ENCODE data around the gene ACTN1.

Gene ACTN1

DNA sequence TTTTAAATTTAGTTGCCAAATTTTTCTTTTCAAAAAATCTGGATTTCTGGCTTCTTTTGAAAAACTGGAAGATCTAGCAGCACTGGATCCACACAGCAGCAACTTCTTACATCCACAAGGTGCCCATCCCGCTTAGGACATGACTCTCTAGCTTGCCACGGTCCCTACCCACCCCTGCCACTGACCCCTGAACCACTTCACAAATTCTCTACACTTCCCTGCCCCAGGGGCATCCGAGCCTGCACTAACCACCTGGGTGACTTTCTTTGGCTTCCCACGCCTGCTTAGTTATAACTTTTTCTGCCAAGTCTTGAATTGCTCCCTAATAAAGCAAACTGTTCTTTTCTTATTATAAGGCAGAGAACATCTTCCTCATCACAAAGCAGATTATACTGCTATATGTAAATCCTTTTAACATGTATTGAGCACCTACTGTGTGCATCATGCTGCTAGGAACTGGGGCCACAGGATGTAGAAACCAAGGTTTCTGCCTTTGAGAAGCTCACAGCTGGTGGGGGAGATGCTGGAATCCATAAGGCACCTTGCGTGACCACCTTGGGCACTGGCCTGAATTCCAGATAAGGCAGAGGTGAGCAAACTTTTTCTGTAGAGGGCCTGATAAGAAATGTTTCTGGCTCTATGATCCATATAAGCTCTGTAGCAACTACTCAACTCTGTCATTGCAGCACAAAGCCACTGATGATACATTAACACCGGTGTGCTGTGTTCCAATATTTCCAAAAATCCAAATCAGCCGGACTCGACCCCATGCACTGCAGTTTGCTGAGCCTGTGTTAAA is 59.8 kb downstream of the ACTN1 start:
- H3K27ac ChIP-seq = no peak overlapping the region
- TF ChIP-seq CTCF (conservative IDR thresholded peaks at IDR 0.05) = no peak

DNA sequence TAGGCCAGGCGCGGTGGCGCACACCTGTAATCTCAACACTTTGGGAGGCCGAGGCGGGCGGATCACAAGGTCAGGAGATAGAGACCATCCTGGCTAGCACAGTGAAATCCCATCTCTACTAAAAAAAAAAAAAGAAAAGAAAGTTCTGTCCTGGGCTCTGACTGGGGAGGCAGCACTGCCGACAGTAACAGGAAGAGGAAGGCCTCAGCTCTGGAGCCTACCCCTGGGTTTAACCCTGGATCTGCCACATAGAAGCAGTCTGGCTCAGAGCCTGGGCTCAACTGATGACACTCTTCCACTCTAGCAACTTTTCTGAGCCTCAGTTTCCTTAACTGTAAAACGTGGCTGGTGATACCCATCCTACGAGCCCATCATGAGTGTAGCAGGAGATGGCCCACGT is 60.5 kb downstream of the ACTN1 start:
- no peak overlapping the region for H3K27ac ChIP-seq
- no peak for TF ChIP-seq CTCF (conservative IDR thresholded peaks at IDR 0.05)

GRCh38 chr14:68916358-68916941 is 62.7 kb downstream of the ACTN1 start:
- H3K27ac ChIP-seq = no peak overlapping the region
- TF ChIP-seq CTCF (conservative IDR thresholded peaks at IDR 0.05) = no peak

DNA sequence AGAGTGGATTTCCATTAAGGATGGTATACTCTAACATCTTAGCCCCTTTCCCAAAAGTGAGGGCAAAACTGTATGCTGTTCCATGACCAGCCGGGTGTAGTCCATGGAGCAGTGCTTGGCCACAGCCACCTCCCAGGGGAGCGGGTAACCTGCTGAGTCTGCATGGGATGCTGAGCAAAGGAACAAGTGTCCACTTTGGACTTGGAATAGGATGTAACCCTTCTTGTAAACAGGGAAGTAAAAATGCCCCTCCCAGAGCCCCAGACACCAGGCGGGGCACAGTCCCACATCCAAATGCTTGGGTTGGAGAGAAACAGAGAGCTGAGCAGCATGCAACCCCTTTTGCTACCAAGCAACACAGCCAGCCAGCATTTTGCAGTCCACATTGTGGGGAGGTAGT is 65.6 kb downstream of the ACTN1 start:
- TF ChIP-seq CTCF (conservative IDR thresholded peaks at IDR 0.05) = no peak

GRCh38 chr14:68911594-68912227 is 67.4 kb downstream of the ACTN1 start:
- TF ChIP-seq CTCF (conservative IDR thresholded peaks at IDR 0.05) = peak; percentile 98
- no peak overlapping the region for H3K27ac ChIP-seq

More for the DNA sequence above, 65.6 kb downstream of the ACTN1 start:
- no peak overlapping the region for H3K27ac ChIP-seq

- no peak for TF ChIP-seq CTCF (conservative IDR thresholded peaks at IDR 0.05)
- H3K27ac ChIP-seq = no peak overlapping the region
Observed at GRCh38 chr14:68910540-68910939, 68.6 kb downstream of the ACTN1 start.

- H3K27ac ChIP-seq = no peak overlapping the region
- TF ChIP-seq CTCF (conservative IDR thresholded peaks at IDR 0.05) = no peak
Observed at GRCh38 chr14:68908803-68909202, 70.3 kb downstream of the ACTN1 start.

Data from VCaP (cell line).